ENCODE measurements around the gene TTC32.
"Not testable (repeated sequence)": the region's sequence is repeated elsewhere in the genome, so short reads cannot be mapped to it uniquely, and the experiment has no call there.

The TTC32 gene

DNA sequence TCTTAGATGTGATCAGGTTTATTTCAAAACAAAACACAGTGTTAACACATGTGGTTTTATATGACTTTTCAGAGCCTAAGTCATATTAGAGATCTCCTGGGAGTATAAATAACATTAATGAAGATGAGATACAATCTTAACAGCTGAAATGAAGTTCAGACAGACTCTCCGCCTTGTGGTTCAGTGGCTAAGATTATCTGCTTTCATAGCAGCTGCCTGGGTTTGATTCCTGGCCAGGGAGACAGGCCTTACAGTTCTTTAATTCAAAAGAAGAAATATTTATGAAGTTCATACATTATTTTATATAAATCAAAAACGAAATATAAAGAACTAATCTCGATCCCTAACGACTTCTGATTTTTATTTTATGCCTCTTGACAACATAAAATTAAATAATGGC is 35.2 kb upstream of the TTC32 start:
- no peak for TF ChIP-seq CTCF (IDR thresholded peaks at IDR 0.05)
- Histone ChIP-seq H3K27ac (no peak overlapping the region), H3K4me3 (no peak overlapping the region)
- no peak for DNase-seq (ENCODE audit: low spot score)

- no peak for TF ChIP-seq CTCF (IDR thresholded peaks at IDR 0.05)
- DNase-seq (ENCODE audit: low spot score) = no peak
- H3K27ac ChIP-seq = no peak overlapping the region
- no peak overlapping the region for H3K4me3 ChIP-seq
These were observed 34.4 kb upstream of the TTC32 start for GRCh38 chr2:19936203-19936602.

- TF ChIP-seq CTCF (IDR thresholded peaks at IDR 0.05) = no peak
- no peak for DNase-seq (ENCODE audit: low spot score)
- H3K27ac ChIP-seq = no peak overlapping the region
- H3K4me3 ChIP-seq = no peak overlapping the region
These were observed 31.7 kb upstream of the TTC32 start for GRCh38 chr2:19933351-19933981.

DNA sequence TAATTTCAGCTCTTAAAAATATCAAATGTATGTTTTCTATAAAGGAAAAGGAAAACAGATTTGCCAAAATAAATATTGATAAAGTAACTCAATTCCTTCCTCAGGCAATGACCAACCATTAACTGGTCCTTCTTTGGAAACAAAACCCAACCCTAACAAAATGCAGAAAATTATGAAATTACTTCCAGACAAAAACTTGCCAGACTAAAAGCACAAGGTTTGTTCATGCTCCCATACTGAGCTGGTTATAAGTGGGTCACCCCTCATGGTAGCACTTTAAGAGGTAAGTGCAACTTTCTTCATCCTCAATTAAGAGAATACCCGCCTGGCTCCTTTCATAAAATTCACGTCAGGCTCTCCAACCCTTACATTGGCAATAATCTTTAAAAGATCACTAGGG is 31.1 kb upstream of the TTC32 start:
- H3K4me3 ChIP-seq = no peak overlapping the region
- DNase-seq (ENCODE audit: low spot score) = no peak
- TF ChIP-seq CTCF (IDR thresholded peaks at IDR 0.05) = no peak
- H3K27ac ChIP-seq = no peak overlapping the region

DNA sequence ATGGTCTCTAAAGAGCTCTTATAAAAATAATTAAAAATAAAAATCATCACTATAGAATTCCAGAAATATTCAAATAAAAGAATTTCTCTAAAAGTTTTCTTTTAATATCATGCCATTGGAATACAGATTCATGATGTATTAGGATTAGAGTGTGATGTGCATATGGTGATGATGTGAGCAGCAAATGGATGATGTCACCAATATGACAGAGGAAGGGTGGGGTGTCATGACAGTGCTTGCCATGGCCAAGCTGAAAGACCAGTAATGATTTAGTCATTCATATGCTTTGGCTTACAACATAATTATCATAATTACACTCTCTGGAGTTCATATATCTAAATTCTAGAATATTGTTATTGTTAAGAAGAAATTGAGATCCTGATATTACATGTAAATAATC is 27.4 kb upstream of the TTC32 start:
- no peak for DNase-seq (ENCODE audit: low spot score)
- TF ChIP-seq CTCF (IDR thresholded peaks at IDR 0.05) = no peak
- no peak overlapping the region for H3K27ac ChIP-seq
- H3K4me3 ChIP-seq = no peak overlapping the region

GRCh38 chr2:19927816-19928215 is 26.0 kb upstream of the TTC32 start:
- DNase-seq (ENCODE audit: low spot score); H3K27ac ChIP-seq; H3K4me3 ChIP-seq: not testable (repeated sequence)

GRCh38 chr2:19924526-19924925 is 22.7 kb upstream of the TTC32 start:
- not testable (repeated sequence) for H3K4me3 ChIP-seq; DNase-seq (ENCODE audit: low spot score); H3K27ac ChIP-seq

DNA sequence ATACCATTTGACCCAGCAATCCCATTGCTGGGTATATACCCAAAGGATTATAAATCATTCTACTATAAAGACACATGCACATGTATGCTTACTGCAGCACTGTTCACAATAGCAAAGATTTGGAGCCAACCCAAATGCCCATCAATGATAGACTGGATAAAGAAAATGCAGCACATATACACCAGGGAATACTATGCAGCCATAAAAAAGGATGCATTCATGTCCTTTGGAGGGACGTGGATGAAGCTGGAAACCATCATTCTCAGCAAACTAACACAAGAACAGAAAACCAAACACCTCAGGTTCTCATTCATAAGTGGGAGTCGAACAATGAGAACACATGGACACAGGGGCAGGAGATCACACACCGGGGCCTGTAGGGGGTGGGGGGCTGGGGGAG is 20.4 kb upstream of the TTC32 start:
- not testable (repeated sequence) for H3K4me3 ChIP-seq; DNase-seq (ENCODE audit: low spot score); H3K27ac ChIP-seq

GRCh38 chr2:19916385-19916950 is 14.7 kb upstream of the TTC32 start:
- Histone ChIP-seq H3K4me3 (no peak overlapping the region), H3K27ac (no peak overlapping the region)
- no peak for TF ChIP-seq CTCF (IDR thresholded peaks at IDR 0.05)
- no peak for DNase-seq (ENCODE audit: low spot score)
